ENCODE results near the gene DCTPP1.

The DCTPP1 gene

DNA sequence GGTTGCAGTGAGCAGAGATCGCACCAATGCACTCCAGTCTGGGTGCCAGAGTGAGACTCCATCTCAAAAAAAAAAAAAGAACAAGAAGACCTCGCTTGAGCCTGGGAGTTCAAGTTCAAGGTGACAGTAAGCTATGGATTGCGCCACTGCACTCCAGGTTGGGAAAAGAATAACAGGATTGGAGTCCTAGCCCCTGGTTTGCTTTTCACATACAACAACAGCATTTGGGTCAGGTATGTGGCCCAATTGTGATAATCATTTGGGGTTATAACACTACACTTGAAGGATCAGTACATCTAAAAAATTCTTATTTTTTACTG is 19.2 kb upstream of the DCTPP1 start:
- Histone ChIP-seq H3K27me3 (replicated peaks; ENCODE audit: control insufficient read depth, insufficient read depth, low read length) (no peaks in the 10 kb centered on the region), H3K36me3 (ENCODE audit: control insufficient read depth, insufficient read depth, low read length) (no peaks in the 10 kb centered on the region), H3K4me3 (replicated peaks; ENCODE audit: low read depth, low read length) (no peak overlapping the region)
- TF ChIP-seq, protein P1, sequence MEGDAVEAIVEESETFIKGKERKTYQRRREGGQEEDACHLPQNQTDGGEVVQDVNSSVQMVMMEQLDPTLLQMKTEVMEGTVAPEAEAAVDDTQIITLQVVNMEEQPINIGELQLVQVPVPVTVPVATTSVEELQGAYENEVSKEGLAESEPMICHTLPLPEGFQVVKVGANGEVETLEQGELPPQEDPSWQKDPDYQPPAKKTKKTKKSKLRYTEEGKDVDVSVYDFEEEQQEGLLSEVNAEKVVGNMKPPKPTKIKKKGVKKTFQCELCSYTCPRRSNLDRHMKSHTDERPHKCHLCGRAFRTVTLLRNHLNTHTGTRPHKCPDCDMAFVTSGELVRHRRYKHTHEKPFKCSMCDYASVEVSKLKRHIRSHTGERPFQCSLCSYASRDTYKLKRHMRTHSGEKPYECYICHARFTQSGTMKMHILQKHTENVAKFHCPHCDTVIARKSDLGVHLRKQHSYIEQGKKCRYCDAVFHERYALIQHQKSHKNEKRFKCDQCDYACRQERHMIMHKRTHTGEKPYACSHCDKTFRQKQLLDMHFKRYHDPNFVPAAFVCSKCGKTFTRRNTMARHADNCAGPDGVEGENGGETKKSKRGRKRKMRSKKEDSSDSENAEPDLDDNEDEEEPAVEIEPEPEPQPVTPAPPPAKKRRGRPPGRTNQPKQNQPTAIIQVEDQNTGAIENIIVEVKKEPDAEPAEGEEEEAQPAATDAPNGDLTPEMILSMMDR (IDR thresholded peaks at IDR 0.05; ENCODE audit: insufficient read depth, low read length, poor library complexity, severe bottlenecking), result no peak
- DNase-seq (ENCODE audit: extremely low read depth, insufficient read length), result no peak

DNA sequence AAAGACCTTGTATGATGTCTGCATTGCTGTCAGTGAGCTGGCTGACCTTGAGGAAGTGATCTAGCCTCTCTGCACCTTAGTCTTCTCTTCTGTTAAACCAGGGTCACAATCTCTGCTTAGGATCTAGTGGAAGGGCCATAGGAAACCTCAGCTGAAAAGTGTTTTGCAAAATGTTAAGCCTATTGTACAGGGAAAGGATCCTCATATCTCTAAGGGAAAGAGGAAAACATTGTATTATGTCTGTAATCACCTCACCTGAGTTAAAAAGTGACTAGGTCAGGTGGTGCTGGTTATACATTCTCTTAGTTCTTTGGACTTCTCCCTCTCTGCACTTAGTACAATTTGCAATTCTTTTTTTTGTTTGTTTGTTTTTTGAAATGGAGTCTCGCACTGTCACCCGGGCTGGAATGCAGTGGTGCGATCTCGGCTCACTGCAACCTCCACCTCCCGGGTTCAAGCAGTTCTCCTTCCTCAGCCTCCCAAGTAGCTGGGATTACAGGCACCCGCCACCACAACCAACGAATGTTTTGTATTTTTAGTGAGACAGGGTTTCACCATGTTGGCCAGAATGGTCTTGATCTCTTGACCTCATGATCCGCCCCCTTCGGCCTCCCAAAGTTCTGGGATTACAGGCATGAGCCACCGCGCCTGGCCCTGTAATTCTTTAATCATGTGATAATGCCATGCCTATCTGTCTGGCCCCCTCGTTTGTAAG is 17.8 kb upstream of the DCTPP1 start:
- DNase-seq (ENCODE audit: extremely low read depth, insufficient read length), result no peak
- TF ChIP-seq, protein P1 (IDR thresholded peaks at IDR 0.05; ENCODE audit: insufficient read depth, low read length, poor library complexity, severe bottlenecking), result no peak
- H3K4me3 ChIP-seq (replicated peaks; ENCODE audit: low read depth, low read length), result no peak overlapping the region
- H3K27me3 ChIP-seq (replicated peaks; ENCODE audit: control insufficient read depth, insufficient read depth, low read length), result no peaks in the 10 kb centered on the region
- peaks cover 1% of the 10 kb centered on the region; the same call in 1 of the 2 replicates for H3K36me3 ChIP-seq (ENCODE audit: control insufficient read depth, insufficient read depth, low read length)

DNA sequence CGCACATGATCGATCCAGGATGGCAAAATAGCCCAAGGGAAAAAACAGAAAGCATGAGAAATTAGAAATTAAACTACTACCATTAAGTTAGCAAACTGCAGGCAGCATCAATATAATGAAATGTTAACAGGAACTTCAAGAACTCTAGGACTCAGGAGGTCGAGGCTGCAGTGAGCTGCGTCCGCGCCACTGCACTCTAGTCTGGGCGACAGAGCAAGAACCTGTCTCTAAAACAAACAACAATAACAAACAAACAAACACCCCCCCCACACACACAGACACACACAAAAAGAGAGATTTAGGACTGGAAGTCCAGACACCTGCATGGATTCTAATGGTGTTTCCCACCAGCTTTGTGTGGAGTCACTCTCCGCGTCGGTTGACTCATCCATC is 16.4 kb upstream of the DCTPP1 start:
- TF ChIP-seq, protein P1 (IDR thresholded peaks at IDR 0.05; ENCODE audit: insufficient read depth, low read length, poor library complexity, severe bottlenecking), result no peak
- no peak for DNase-seq (ENCODE audit: extremely low read depth, insufficient read length)
- H3K36me3 ChIP-seq (ENCODE audit: control insufficient read depth, insufficient read depth, low read length), result peaks cover 1% of the 10 kb centered on the region
- no peaks in the 10 kb centered on the region for H3K27me3 ChIP-seq (replicated peaks; ENCODE audit: control insufficient read depth, insufficient read depth, low read length)
- peak overlapping the region; percentile 92 for H3K4me3 ChIP-seq (replicated peaks; ENCODE audit: low read depth, low read length)

DNA sequence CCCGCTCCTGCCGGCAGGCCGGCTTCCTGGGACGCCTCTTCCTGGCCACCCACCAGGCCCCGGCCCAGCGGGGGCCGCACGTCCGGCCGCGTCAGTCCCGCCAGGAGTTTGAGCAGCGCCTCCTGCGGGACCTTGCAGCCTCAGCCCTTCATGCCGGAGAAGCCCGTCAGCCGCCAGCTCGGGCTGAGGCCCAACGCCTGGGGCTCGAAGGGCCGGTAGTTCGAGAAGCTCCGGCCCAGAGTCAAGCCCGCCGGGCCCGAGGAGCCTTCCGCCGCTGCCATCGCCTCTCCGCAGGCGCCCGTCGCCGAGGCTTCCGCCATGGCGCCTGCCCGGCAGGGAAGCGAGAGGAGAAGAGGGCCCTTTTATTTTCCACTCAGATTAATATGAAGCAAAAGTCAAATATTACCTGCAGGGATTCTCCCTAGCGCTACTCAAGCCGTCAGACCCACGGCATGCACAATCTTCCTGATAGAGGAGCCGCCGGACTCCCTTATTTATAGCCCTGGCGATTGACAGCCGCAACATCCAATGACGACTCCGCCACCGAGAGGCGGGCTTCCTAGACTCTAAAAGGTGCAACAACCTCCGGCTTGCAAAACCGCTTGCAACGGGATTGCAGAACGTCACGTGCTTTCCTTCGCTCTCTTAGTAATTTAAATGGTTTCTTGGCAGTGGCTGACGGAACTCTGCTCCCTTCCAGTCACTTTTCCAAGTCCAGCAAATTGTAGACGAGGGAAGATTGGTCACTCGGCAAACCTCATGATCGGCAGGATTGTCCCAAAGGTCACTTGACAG is 15.8 kb upstream of the DCTPP1 start, which contains the start of gene SEPHS2:
Gene SEPHS2, minus strand, starts transcription at position 467 of the 795 bp plus-strand sequence. Its CDS starts 147 bp downstream, at position 320.
- Histone ChIP-seq H3K36me3 (ENCODE audit: control insufficient read depth, insufficient read depth, low read length) (peaks cover 1% of the 10 kb centered on the region), H3K27me3 (replicated peaks; ENCODE audit: control insufficient read depth, insufficient read depth, low read length) (no peaks in the 10 kb centered on the region), H3K4me3 (replicated peaks; ENCODE audit: low read depth, low read length) (peak within 1 kb of the TSS; percentile 92)
- peak; percentile 93 for DNase-seq (ENCODE audit: extremely low read depth, insufficient read length)
- TF ChIP-seq, protein P1 (IDR thresholded peaks at IDR 0.05; ENCODE audit: insufficient read depth, low read length, poor library complexity, severe bottlenecking), result peak; percentile 44

DNA sequence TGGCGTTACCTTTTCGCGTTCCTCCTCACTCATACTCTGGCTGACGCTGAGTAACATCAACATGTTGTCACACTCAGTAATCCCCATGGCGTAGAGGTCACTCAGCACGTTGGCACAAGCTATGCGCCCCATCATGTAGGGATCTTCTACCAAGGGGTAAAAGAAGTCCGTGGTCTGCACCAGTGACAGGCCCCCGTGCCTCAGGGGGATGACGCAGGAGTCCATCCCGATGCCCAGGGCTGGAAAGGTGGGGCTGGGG is 15.2 kb upstream of the DCTPP1 start:
- Histone ChIP-seq H3K4me3 (replicated peaks; ENCODE audit: low read depth, low read length) (peak overlapping the region; percentile 92), H3K27me3 (replicated peaks; ENCODE audit: control insufficient read depth, insufficient read depth, low read length) (no peaks in the 10 kb centered on the region), H3K36me3 (ENCODE audit: control insufficient read depth, insufficient read depth, low read length) (peaks cover 1% of the 10 kb centered on the region)
- DNase-seq (ENCODE audit: extremely low read depth, insufficient read length), result no peak
- TF ChIP-seq, protein P1 (IDR thresholded peaks at IDR 0.05; ENCODE audit: insufficient read depth, low read length, poor library complexity, severe bottlenecking), result no peak
